Uterus (tissue), 4 donors: ENCODE data around the gene TBXA2R. TPM values are rescaled to one million over a fixed set of nuclear protein-coding genes. Genes with fewer than 3 reads are reported as not detected.

Experiments used
- DNase-seq, 2 donors: peaks; one replicate each; pipeline ENCODE4 v3.0.0-alpha.2; 2019 to 2020
- H3K27ac ChIP-seq, 2 donors: fragments of 200-600 bp; sonication (generic); 1 replicate in 1 of 2; 2 replicates in 1 of 2; pipeline ENCODE4 v1.5.1; 2016 to 2018
- H3K27me3 ChIP-seq, 2 donors: fragments of 200-600 bp; sonication (generic); one replicate each; pipeline ENCODE4 v1.5.1; 2018 to 2019; ENCODE audit warnings: control low read depth in 1 of 2
- H3K36me3 ChIP-seq, 2 donors: fragments of 200-600 bp; sonication (generic); one replicate each; pipeline ENCODE4 v1.5.1; 2019; ENCODE audit warnings: control low read depth in 1 of 2
- H3K4me1 ChIP-seq, 2 donors: fragments of 200-600 bp; sonication (generic); one replicate each; pipeline ENCODE4 v1.5.1; 2018 to 2019; ENCODE audit warnings: control low read depth in 1 of 2
- H3K4me3 ChIP-seq, 2 donors: fragments of 200-600 bp; sonication (generic); 1 replicate in 1 of 2; 2 replicates in 1 of 2; pipeline ENCODE4 v1.5.1; 2018 to 2019; ENCODE audit warnings: mild to moderate bottlenecking in 1 of 2
- H3K9me3 ChIP-seq, 2 donors: fragments of 200-600 bp; sonication (generic); one replicate each; pipeline ENCODE4 v1.5.1; 2019; ENCODE audit warnings: control low read depth in 1 of 2
- CTCF ChIP-seq, 4 experiments: fragments of 200-600 bp in 2 of 4; fragments of 450-650 bp in 2 of 4; sonication (generic) in 2 of 4; IDR thresholded peaks; one replicate each; pipeline ENCODE4 v1.5.1; 2016 to 2019; ENCODE audit warnings: antibody characterized with exemption in 4 of 4, mild to moderate bottlenecking in 2 of 4, moderate library complexity in 1 of 4
- POLR2A ChIP-seq, 2 donors: fragments of 450-650 bp; IDR thresholded peaks; one replicate each; pipeline ENCODE4 v1.6.1; 2016; ENCODE audit warnings: antibody characterized with exemption in 2 of 2, mild to moderate bottlenecking in 1 of 2, moderate library complexity in 1 of 2
- intact Hi-C: fragments of 100-400 bp; cut with DNase I; formaldehyde crosslinking; loops from one replicate; pipeline ENCODE4 v1.15.1; 2023; ENCODE audit warnings: low total_unique reads
- small RNA-seq: library from RNA; depleted of rRNA; stranded (forward); fragments of <200 nt; gene quantifications from one replicate; pipeline ENCODE3, GENCODE V24; 2016
- total RNA-seq, 4 donors: library from RNA; depleted of rRNA in 3 of 4; stranded (reverse); fragments of >200 nt in 3 of 4; gene quantifications; one replicate each; pipeline versions ENCODE4 v1.1.0 to v1.2.4, GENCODE V29; 2014 to 2023
- donor health status: DM: yes; HTN: yes; CAD: no.

The TBXA2R gene
- total RNA-seq, 4 donors from 2014 or later = 2.6 to 7.3 TPM; not detected in 2

- no peaks in the 10 kb centered on the region for H3K4me1 ChIP-seq
- no peaks in the 10 kb centered on the region for H3K27me3 ChIP-seq
- no peak overlapping the region for H3K4me3 ChIP-seq
- DNase-seq = no peak
- TF ChIP-seq CTCF (IDR thresholded peaks at IDR 0.05) (no peak), POLR2A (IDR thresholded peaks at IDR 0.05) (no peak)
- no peak overlapping the region for H3K27ac ChIP-seq
- H3K36me3 ChIP-seq = no peaks in the 10 kb centered on the region
- intact Hi-C loops = no loop called here
- no peaks in the 10 kb centered on the region for H3K9me3 ChIP-seq
Observed at GRCh38 chr19:3545669-3546034, 61.0 kb downstream of the TBXA2R start.

GRCh38 chr19:3544742-3545668 lies 61.7 kb downstream of the TBXA2R start:
- no peaks in the 10 kb centered on the region for H3K36me3 ChIP-seq
- intact Hi-C loops = no loop called here
- DNase-seq = peak; percentile 61 to 69

More at GRCh38 chr19:3544742-3545668, 61.7 kb downstream of the TBXA2R start:
- H3K4me3 ChIP-seq = no peak overlapping the region
- H3K27ac ChIP-seq = no peak overlapping the region
- H3K4me1 ChIP-seq = no peaks in the 10 kb centered on the region
- no peaks in the 10 kb centered on the region for H3K27me3 ChIP-seq
- H3K9me3 ChIP-seq = no peaks in the 10 kb centered on the region
- no peak for TF ChIP-seq POLR2A (IDR thresholded peaks at IDR 0.05)
- peak; percentile 68 to 90 (median 85) for TF ChIP-seq CTCF (IDR thresholded peaks at IDR 0.05)

Small RNA genes lying within 50 kb of the gene (small RNA-seq; reads per million reads assigned to genes)
- gene AC005786.1 = not detected

Other genes starting within 250 kb of the TBXA2R start
- gene NFIC, start 240.3 kb downstream of the TBXA2R start, total RNA-seq = 100 to 1,000 TPM in 2 of 4 donors, 10 to 100 TPM in 2; 18.5 to 361 (median 82.9) TPM
- under 1 TPM in 1 of 4 donors, not detected in 3; 0.97 TPM for gene SMIM24, start 126.3 kb downstream of the TBXA2R start, total RNA-seq
- not detected for gene SMIM44, start 123.4 kb downstream of the TBXA2R start, total RNA-seq
- 10 to 100 TPM in 1 of 4 donors, 1 to 10 TPM in 3; 1.2 to 10.4 (median 4.7) TPM for gene DOHH, start 106.2 kb downstream of the TBXA2R start, total RNA-seq
- 10 to 100 TPM in 3 of 4 donors, 1 to 10 TPM in 1; 3.8 to 70.8 (median 33.0) TPM for gene FZR1, start 100.6 kb downstream of the TBXA2R start, total RNA-seq
- gene TEKTIP1, start 67.7 kb downstream of the TBXA2R start, total RNA-seq = 1 to 10 TPM in 1 of 4 donors, not detected in 3; 5.5 TPM
- gene MFSD12, start 49.3 kb downstream of the TBXA2R start, total RNA-seq = 10 to 100 TPM in 3 of 4 donors, under 1 TPM in 1; 0.59 to 44.9 (median 38.9) TPM
- gene HMG20B, start 33.9 kb downstream of the TBXA2R start, total RNA-seq = 100 to 1,000 TPM in 1 of 4 donors, 10 to 100 TPM in 3; 52.9 to 232 (median 63.6) TPM
- 1 to 10 TPM in 1 of 4 donors, under 1 TPM in 1, not detected in 2; 0.07 to 4.0 TPM for gene GIPC3, start 21.4 kb downstream of the TBXA2R start, total RNA-seq
- 10 to 100 TPM in 3 of 4 donors, 1 to 10 TPM in 1; 6.8 to 28.4 (median 20.7) TPM for gene CACTIN, start 19.9 kb upstream of the TBXA2R start, total RNA-seq
- 10 to 100 TPM in 3 of 4 donors, 1 to 10 TPM in 1; 6.2 to 77.5 (median 33.2) TPM for gene PIP5K1C, start 93.6 kb upstream of the TBXA2R start, total RNA-seq
- 1 to 10 TPM in 3 of 4 donors, under 1 TPM in 1; 0.37 to 7.4 (median 3.9) TPM for gene TJP3, start 101.5 kb upstream of the TBXA2R start, total RNA-seq
- gene APBA3, start 154.8 kb upstream of the TBXA2R start, total RNA-seq = 10 to 100 TPM; 14.1 to 52.6 (median 27.4) TPM
- 100 to 1,000 TPM in 1 of 4 donors, 10 to 100 TPM in 3; 14.4 to 196 (median 40.0) TPM for gene MRPL54, start 155.8 kb upstream of the TBXA2R start, total RNA-seq
- gene RAX2, start 165.4 kb upstream of the TBXA2R start, total RNA-seq = 1 to 10 TPM in 1 of 4 donors, under 1 TPM in 1, not detected in 2; 0.14 to 4.3 TPM
- gene MATK, start 179.5 kb upstream of the TBXA2R start, total RNA-seq = 10 to 100 TPM in 1 of 4 donors, 1 to 10 TPM in 2, not detected in 1; 1.0 to 11.2 (median 1.5) TPM